Neural cell (in vitro differentiated cells): ENCODE results near the gene SPPL2A. TPM values are rescaled to one million over a fixed set of nuclear protein-coding genes. Genes with fewer than 3 reads are reported as not detected.

Experiments used
- H2AFZ ChIP-seq: fragments of 200-600, 300-800 bp; sonication (generic), shearing (Covaris generic); 2 replicates; pipeline ENCODE4 v1.6.0; 2014; ENCODE audit warnings: low read depth, mild to moderate bottlenecking, antibody characterized with exemption, low read length, moderate library complexity
- H3F3A ChIP-seq: fragments of 200-600 bp; shearing (Covaris generic); 2 replicates; pipeline ENCODE4 v1.6.1; 2016; ENCODE audit warnings: mild to moderate bottlenecking, moderate library complexity, mixed read lengths, antibody characterized with exemption, low read length; ENCODE audit not compliant: insufficient read depth, poor library complexity, severe bottlenecking
- H3K27ac ChIP-seq: fragments of 200-600, 300-800 bp; sonication (generic), shearing (Covaris generic); 2 replicates; pipeline ENCODE4 v1.5.1; 2014; ENCODE audit warnings: mild to moderate bottlenecking, low read length, moderate library complexity
- H3K27me3 ChIP-seq: fragments of 300-800, 200-600 bp; sonication (generic), shearing (Covaris generic); 2 replicates; pipeline ENCODE4 v1.6.0; 2014; ENCODE audit warnings: mild to moderate bottlenecking, low read depth, low read length, moderate library complexity; ENCODE audit not compliant: insufficient read depth
- H3K36me3 ChIP-seq: fragments of 300-800, 200-600 bp; sonication (generic), shearing (Covaris generic); 2 replicates; pipeline ENCODE4 v1.5.1; 2014; ENCODE audit warnings: mild to moderate bottlenecking, antibody characterized with exemption, low read length, moderate library complexity; ENCODE audit not compliant: insufficient read depth
- H3K4me2 ChIP-seq: fragments of 300-800, 200-600 bp; sonication (generic), shearing (Covaris generic); 2 replicates; pipeline ENCODE4 v1.6.0; 2014; ENCODE audit warnings: mild to moderate bottlenecking, low read length
- H3K4me3 ChIP-seq: fragments of 300-800, 200-600 bp; sonication (generic), shearing (Covaris generic); 2 replicates; pipeline ENCODE4 v1.5.1; 2014; ENCODE audit warnings: mild to moderate bottlenecking, low read length, moderate library complexity
- H3K79me2 ChIP-seq: fragments of 200-600 bp; shearing (Covaris generic); replicated peaks from 2 replicates; pipeline ENCODE4 v1.6.0; 2014; ENCODE audit warnings: mild to moderate bottlenecking, low read length, moderate library complexity; ENCODE audit not compliant: insufficient read depth
- H3K9ac ChIP-seq: fragments of 300-800, 200-600 bp; sonication (generic), shearing (Covaris generic); 2 replicates; pipeline ENCODE4 v1.6.1; 2016; ENCODE audit warnings: mild to moderate bottlenecking, low read length, mixed read lengths
- H3K9me2 ChIP-seq: fragments of 200-600 bp; shearing (Covaris generic); 2 replicates; pipeline ENCODE4 v1.6.1; 2016; ENCODE audit warnings: mild to moderate bottlenecking, low read length, mixed read lengths; ENCODE audit not compliant: insufficient read depth
- H3K9me3 ChIP-seq: fragments of 200-600, 300-800 bp; sonication (generic), shearing (Covaris generic); 2 replicates; pipeline ENCODE4 v1.6.1; 2016; ENCODE audit warnings: mild to moderate bottlenecking, mixed run types, low read length, moderate library complexity, mixed read lengths
- H4K20me1 ChIP-seq: fragments of 200-600 bp; shearing (Covaris generic); 2 replicates; pipeline ENCODE4 v1.6.1; 2016; ENCODE audit warnings: mild to moderate bottlenecking, mixed run types; ENCODE audit not compliant: insufficient read depth
- EP300 ChIP-seq: fragments of 450-650 bp; conservative IDR thresholded peaks from 2 replicates; pipeline ENCODE4 v1.6.1; 2014; ENCODE audit warnings: antibody characterized with exemption, mild to moderate bottlenecking, moderate library complexity; ENCODE audit not compliant: poor library complexity, severe bottlenecking
- EZH2 ChIP-seq: fragments of 200-600, 300-800 bp; shearing (Covaris generic), sonication (generic); IDR thresholded peaks from 2 replicates; pipeline ENCODE4 v1.6.1; 2014; ENCODE audit warnings: antibody characterized with exemption, low read length, borderline replicate concordance, mild to moderate bottlenecking; ENCODE audit not compliant: insufficient read depth, poor library complexity, severe bottlenecking
- MXI1 ChIP-seq: fragments of 450-650 bp; conservative IDR thresholded peaks from 2 replicates; pipeline ENCODE4 v1.6.1; 2014; ENCODE audit warnings: antibody characterized with exemption, mild to moderate bottlenecking; ENCODE audit not compliant: poor library complexity, severe bottlenecking
- POLR2AphosphoS5 ChIP-seq: IDR thresholded peaks from 2 replicates; pipeline ENCODE4 v1.6.1; 2012
- RAD21 ChIP-seq: fragments of 450-650 bp; conservative IDR thresholded peaks from 2 replicates; pipeline ENCODE4 v1.6.1; 2014; ENCODE audit warnings: antibody characterized with exemption, mild to moderate bottlenecking, moderate library complexity
- SMC3 ChIP-seq: fragments of 450-650 bp; conservative IDR thresholded peaks from 2 replicates; pipeline ENCODE4 v1.6.1; 2014; ENCODE audit warnings: antibody characterized with exemption, mild to moderate bottlenecking, moderate library complexity; ENCODE audit not compliant: poor library complexity
- TAF1 ChIP-seq: IDR thresholded peaks from 2 replicates; pipeline ENCODE4 v1.6.1; 2012; ENCODE audit warnings: low read depth
- polyA plus RNA-seq: library from polyadenylated mRNA; depleted of rRNA; stranded (reverse); fragments of >200 nt; gene quantifications from 2 replicates; pipeline ENCODE4 v1.2.3, GENCODE V29; 2014
- TF ChIP-seq, protein P1 (sequence below): IDR thresholded peaks from 2 replicates; pipeline ENCODE4 v1.6.1; 2012; ENCODE audit warnings: borderline replicate concordance
- TF ChIP-seq, protein P2 (sequence below): fragments of 450-650 bp; IDR thresholded peaks from 2 replicates; pipeline ENCODE4 v1.5.1; 2014; ENCODE audit warnings: antibody characterized with exemption, mild to moderate bottlenecking, moderate library complexity; ENCODE audit not compliant: poor library complexity, severe bottlenecking

Gene SPPL2A
- polyA plus RNA-seq, 1 donor from 2014 or later = 29.9 TPM

DNA sequence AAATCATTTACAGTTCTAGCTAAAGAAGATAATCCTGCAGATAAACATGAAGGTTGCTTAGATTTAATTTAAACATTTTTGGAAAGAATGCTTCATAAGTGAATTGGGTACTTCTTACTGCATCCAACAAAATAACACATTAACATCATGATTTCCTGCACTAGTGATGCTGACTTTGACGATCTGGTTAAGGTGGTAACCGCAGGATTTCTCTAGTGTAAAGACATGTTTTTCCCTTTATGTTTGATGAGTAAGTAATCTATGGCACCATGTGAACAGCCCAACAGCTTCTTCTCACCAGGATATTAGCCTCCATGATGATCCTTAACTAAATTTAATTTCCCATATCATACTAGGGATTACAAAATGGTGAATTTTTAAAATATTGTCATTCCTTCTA lies 14.1 kb downstream of the SPPL2A start:
- no peak overlapping the region for H3K9ac ChIP-seq
- H3K9me2 ChIP-seq = no peaks in the 10 kb centered on the region
- H3K79me2 ChIP-seq = peaks cover 13% of the 10 kb centered on the region
- H4K20me1 ChIP-seq = no peaks in the 10 kb centered on the region
- H3K27ac ChIP-seq = no peak overlapping the region
- no peaks in the 10 kb centered on the region for H3K9me3 ChIP-seq
- no peak overlapping the region for H3K4me3 ChIP-seq
- TF ChIP-seq EZH2 (no peak), MXI1 (no peak), TAF1 (no peak), SMC3 (no peak), POLR2AphosphoS5 (no peak)
- TF ChIP-seq, protein P1, sequence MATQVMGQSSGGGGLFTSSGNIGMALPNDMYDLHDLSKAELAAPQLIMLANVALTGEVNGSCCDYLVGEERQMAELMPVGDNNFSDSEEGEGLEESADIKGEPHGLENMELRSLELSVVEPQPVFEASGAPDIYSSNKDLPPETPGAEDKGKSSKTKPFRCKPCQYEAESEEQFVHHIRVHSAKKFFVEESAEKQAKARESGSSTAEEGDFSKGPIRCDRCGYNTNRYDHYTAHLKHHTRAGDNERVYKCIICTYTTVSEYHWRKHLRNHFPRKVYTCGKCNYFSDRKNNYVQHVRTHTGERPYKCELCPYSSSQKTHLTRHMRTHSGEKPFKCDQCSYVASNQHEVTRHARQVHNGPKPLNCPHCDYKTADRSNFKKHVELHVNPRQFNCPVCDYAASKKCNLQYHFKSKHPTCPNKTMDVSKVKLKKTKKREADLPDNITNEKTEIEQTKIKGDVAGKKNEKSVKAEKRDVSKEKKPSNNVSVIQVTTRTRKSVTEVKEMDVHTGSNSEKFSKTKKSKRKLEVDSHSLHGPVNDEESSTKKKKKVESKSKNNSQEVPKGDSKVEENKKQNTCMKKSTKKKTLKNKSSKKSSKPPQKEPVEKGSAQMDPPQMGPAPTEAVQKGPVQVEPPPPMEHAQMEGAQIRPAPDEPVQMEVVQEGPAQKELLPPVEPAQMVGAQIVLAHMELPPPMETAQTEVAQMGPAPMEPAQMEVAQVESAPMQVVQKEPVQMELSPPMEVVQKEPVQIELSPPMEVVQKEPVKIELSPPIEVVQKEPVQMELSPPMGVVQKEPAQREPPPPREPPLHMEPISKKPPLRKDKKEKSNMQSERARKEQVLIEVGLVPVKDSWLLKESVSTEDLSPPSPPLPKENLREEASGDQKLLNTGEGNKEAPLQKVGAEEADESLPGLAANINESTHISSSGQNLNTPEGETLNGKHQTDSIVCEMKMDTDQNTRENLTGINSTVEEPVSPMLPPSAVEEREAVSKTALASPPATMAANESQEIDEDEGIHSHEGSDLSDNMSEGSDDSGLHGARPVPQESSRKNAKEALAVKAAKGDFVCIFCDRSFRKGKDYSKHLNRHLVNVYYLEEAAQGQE = no peak
- H3K4me2 ChIP-seq = no peak overlapping the region
- no peaks in the 10 kb centered on the region for H3K36me3 ChIP-seq
- H2AFZ ChIP-seq = no peak overlapping the region
- H3K27me3 ChIP-seq = no peaks in the 10 kb centered on the region
- no peaks in the 10 kb centered on the region for H3F3A ChIP-seq

DNA sequence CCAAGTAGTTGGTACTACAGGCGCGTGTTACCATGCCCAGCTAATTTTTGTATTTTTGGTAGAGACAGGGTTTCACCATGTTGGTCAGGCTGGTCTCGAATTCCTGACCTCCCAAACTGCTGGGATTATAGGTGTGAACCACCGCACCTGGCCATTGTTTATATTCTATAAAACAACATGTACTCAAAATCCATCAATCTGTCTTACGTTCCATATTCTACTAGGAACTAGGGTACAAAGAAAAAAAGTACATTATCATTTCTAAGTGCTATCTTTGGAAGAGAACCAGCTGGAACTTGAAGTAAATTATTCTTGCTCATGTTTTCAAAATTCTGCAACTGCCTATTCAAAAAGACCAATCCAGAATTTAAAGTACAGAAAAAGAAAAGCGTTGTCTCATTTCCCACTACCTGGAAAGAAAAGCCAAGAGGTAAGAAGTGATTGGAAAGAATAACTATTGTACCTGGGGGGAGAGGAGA lies 15.2 kb downstream of the SPPL2A start:
- no peaks in the 10 kb centered on the region for H4K20me1 ChIP-seq
- no peak overlapping the region for H2AFZ ChIP-seq
- no peak overlapping the region for H3K4me2 ChIP-seq
- H3K27ac ChIP-seq = no peak overlapping the region
- H3K79me2 ChIP-seq = peaks cover 6% of the 10 kb centered on the region
- no peaks in the 10 kb centered on the region for H3K9me3 ChIP-seq
- no peaks in the 10 kb centered on the region for H3K36me3 ChIP-seq
- TF ChIP-seq RAD21 (no peak), SMC3 (no peak), MXI1 (no peak), EZH2 (no peak), POLR2AphosphoS5 (no peak), TAF1 (no peak), EP300 (no peak)
- TF ChIP-seq, protein P1 = no peak
- TF ChIP-seq, protein P2, sequence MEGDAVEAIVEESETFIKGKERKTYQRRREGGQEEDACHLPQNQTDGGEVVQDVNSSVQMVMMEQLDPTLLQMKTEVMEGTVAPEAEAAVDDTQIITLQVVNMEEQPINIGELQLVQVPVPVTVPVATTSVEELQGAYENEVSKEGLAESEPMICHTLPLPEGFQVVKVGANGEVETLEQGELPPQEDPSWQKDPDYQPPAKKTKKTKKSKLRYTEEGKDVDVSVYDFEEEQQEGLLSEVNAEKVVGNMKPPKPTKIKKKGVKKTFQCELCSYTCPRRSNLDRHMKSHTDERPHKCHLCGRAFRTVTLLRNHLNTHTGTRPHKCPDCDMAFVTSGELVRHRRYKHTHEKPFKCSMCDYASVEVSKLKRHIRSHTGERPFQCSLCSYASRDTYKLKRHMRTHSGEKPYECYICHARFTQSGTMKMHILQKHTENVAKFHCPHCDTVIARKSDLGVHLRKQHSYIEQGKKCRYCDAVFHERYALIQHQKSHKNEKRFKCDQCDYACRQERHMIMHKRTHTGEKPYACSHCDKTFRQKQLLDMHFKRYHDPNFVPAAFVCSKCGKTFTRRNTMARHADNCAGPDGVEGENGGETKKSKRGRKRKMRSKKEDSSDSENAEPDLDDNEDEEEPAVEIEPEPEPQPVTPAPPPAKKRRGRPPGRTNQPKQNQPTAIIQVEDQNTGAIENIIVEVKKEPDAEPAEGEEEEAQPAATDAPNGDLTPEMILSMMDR = no peak
- H3F3A ChIP-seq = no peaks in the 10 kb centered on the region
- no peak overlapping the region for H3K9ac ChIP-seq
- H3K4me3 ChIP-seq = no peak overlapping the region
- H3K27me3 ChIP-seq = no peaks in the 10 kb centered on the region
- H3K9me2 ChIP-seq = no peaks in the 10 kb centered on the region
